Activated T-helper 2 cell treated with anti-CD3 and anti-CD28 coated beads, Interferon-gamma antibody, Interleukin-2, Interleukin-4, amounts not matched to agents 10 μg/mL and 5 μg/mL and 100 μg/mL, durations not matched to agents 14 hours and 24 hours and 36 hours (primary cell): Measurements from ENCODE around the gene CFAP20DC. TPM values are rescaled to one million over a fixed set of nuclear protein-coding genes. Genes with fewer than 3 reads are reported as not detected.
"Not testable (repeated sequence)": the region's sequence is repeated elsewhere in the genome, so short reads cannot be mapped to it uniquely, and the experiment has no call there.

ENCODE experiments used
- DNase-seq: peaks from one replicate; pipeline ENCODE4 v3.0.0; 2021; ENCODE audit warnings: low spot score
- H3K27ac Mint-ChIP-seq: one replicate; pipeline ENCODE4 v1.8.0; 2021; ENCODE audit warnings: mixed read lengths
- H3K27me3 Mint-ChIP-seq: one replicate; pipeline ENCODE4 v1.8.0; 2021; ENCODE audit warnings: low read depth, mixed read lengths
- H3K36me3 Mint-ChIP-seq: one replicate; pipeline ENCODE4 v1.8.0; 2021; ENCODE audit warnings: low read depth, mixed read lengths
- H3K4me1 Mint-ChIP-seq: one replicate; pipeline ENCODE4 v1.8.0; 2021; ENCODE audit warnings: low read depth, mixed read lengths
- H3K4me3 Mint-ChIP-seq: one replicate; pipeline ENCODE4 v1.8.0; 2021; ENCODE audit warnings: low read depth, mild to moderate bottlenecking, moderate library complexity, mixed read lengths
- H3K9me3 Mint-ChIP-seq: one replicate; pipeline ENCODE4 v1.8.0; 2021; ENCODE audit warnings: mixed read lengths
- intact Hi-C: fragments of 100-400 bp; cut with micrococcal nuclease; formaldehyde crosslinking; loops from one replicate; pipeline ENCODE4 v1.15.1; 2023
- total RNA-seq: library from RNA; stranded (reverse); gene quantifications from 2 replicates; pipeline ENCODE4 v1.2.3, GENCODE V29; 2022

Gene CFAP20DC
- total RNA-seq, 1 donor from 2014 or later, result 1.5 TPM

GRCh38 chr3:58839187-58839586, 210.6 kb downstream of the CFAP20DC start:
- H3K27me3 Mint-ChIP-seq, result peaks cover 9% of the 10 kb centered on the region
- intact Hi-C loops, result no loop called here

GRCh38 chr3:58837856-58838255, 212.0 kb downstream of the CFAP20DC start:
- Mint-ChIP-seq H3K9me3 (no peaks in the 10 kb centered on the region), H3K27me3 (peaks cover 9% of the 10 kb centered on the region), H3K36me3 (no peaks in the 10 kb centered on the region), H3K4me3 (no peak overlapping the region), H3K4me1 (no peaks in the 10 kb centered on the region), H3K27ac (no peak overlapping the region)
- no peak for DNase-seq
- intact Hi-C loops, result no loop called here

More at GRCh38 chr3:58839187-58839586, 210.6 kb downstream of the CFAP20DC start:
- H3K9me3 Mint-ChIP-seq, result no peaks in the 10 kb centered on the region
- no peak for DNase-seq
- H3K27ac Mint-ChIP-seq, result no peak overlapping the region
- H3K4me3 Mint-ChIP-seq, result no peak overlapping the region
- no peaks in the 10 kb centered on the region for H3K4me1 Mint-ChIP-seq
- no peaks in the 10 kb centered on the region for H3K36me3 Mint-ChIP-seq

GRCh38 chr3:58837141-58837843, 212.5 kb downstream of the CFAP20DC start:
- Mint-ChIP-seq H3K4me3 (no peak overlapping the region), H3K36me3 (no peaks in the 10 kb centered on the region), H3K27ac (no peak overlapping the region), H3K27me3 (peaks cover 9% of the 10 kb centered on the region), H3K4me1 (no peaks in the 10 kb centered on the region), H3K9me3 (no peaks in the 10 kb centered on the region)
- intact Hi-C loops, result no loop called here
- no peak for DNase-seq

GRCh38 chr3:58835086-58835485, 214.7 kb downstream of the CFAP20DC start:
- H3K36me3 Mint-ChIP-seq, result no peaks in the 10 kb centered on the region
- H3K4me3 Mint-ChIP-seq, result no peak overlapping the region
- no peak overlapping the region for H3K27ac Mint-ChIP-seq
- DNase-seq, result no peak
- peaks cover 9% of the 10 kb centered on the region for H3K27me3 Mint-ChIP-seq
- no peaks in the 10 kb centered on the region for H3K9me3 Mint-ChIP-seq
- H3K4me1 Mint-ChIP-seq, result no peaks in the 10 kb centered on the region
- intact Hi-C loops, result no loop called here

- Mint-ChIP-seq H3K27me3 (peaks cover 14% of the 10 kb centered on the region), H3K4me3 (no peak overlapping the region), H3K9me3 (no peaks in the 10 kb centered on the region), H3K27ac (no peak overlapping the region), H3K36me3 (no peaks in the 10 kb centered on the region), H3K4me1 (no peaks in the 10 kb centered on the region)
- DNase-seq, result no peak
- intact Hi-C loops, result no loop called here
These were observed 216.3 kb downstream of the CFAP20DC start for GRCh38 chr3:58833491-58833890.

- H3K36me3 Mint-ChIP-seq, result no peaks in the 10 kb centered on the region
- no peak overlapping the region for H3K4me3 Mint-ChIP-seq
- intact Hi-C loops, result no loop called here
- peaks cover 7% of the 10 kb centered on the region for H3K27me3 Mint-ChIP-seq
- H3K9me3 Mint-ChIP-seq, result no peaks in the 10 kb centered on the region
- DNase-seq, result no peak
- no peak overlapping the region for H3K27ac Mint-ChIP-seq
- H3K4me1 Mint-ChIP-seq, result no peaks in the 10 kb centered on the region
These were observed 220.4 kb downstream of the CFAP20DC start for GRCh38 chr3:58829321-58830000.

GRCh38 chr3:58824777-58825176, 225.0 kb downstream of the CFAP20DC start:
- Mint-ChIP-seq H3K27ac (no peak overlapping the region), H3K36me3 (no peaks in the 10 kb centered on the region), H3K9me3 (no peaks in the 10 kb centered on the region), H3K4me1 (no peaks in the 10 kb centered on the region), H3K27me3 (peaks cover 7% of the 10 kb centered on the region), H3K4me3 (no peak overlapping the region)
- no peak for DNase-seq
- intact Hi-C loops, result loop anchor here (1.0 kb wide), 1 partner anchor 228 kb away; no protein-coding TSS in a partner anchor

GRCh38 chr3:58824285-58824684, 225.5 kb downstream of the CFAP20DC start:
- DNase-seq, result no peak
- no peak overlapping the region for H3K4me3 Mint-ChIP-seq
- H3K9me3 Mint-ChIP-seq, result no peaks in the 10 kb centered on the region
- H3K27ac Mint-ChIP-seq, result no peak overlapping the region
- H3K27me3 Mint-ChIP-seq, result peaks cover 6% of the 10 kb centered on the region
- no peaks in the 10 kb centered on the region for H3K4me1 Mint-ChIP-seq
- no peaks in the 10 kb centered on the region for H3K36me3 Mint-ChIP-seq
- intact Hi-C loops, result no loop called here

GRCh38 chr3:58806551-58807244, 243.1 kb downstream of the CFAP20DC start:
- H3K27me3 Mint-ChIP-seq, DNase-seq, H3K4me1 Mint-ChIP-seq, H3K36me3 Mint-ChIP-seq, H3K27ac Mint-ChIP-seq, intact Hi-C loops, H3K9me3 Mint-ChIP-seq, H3K4me3 Mint-ChIP-seq: not testable (repeated sequence)

- Mint-ChIP-seq H3K4me3 (no peak overlapping the region), H3K4me1 (no peaks in the 10 kb centered on the region), H3K9me3 (no peaks in the 10 kb centered on the region), H3K36me3 (no peaks in the 10 kb centered on the region), H3K27me3 (peaks cover 3% of the 10 kb centered on the region), H3K27ac (no peak overlapping the region)
- no peak for DNase-seq
- intact Hi-C loops, result no loop called here
These were observed 244.9 kb downstream of the CFAP20DC start for GRCh38 chr3:58804914-58805313.

GRCh38 chr3:58801541-58801940, 248.3 kb downstream of the CFAP20DC start:
- Mint-ChIP-seq H3K27ac (no peak overlapping the region), H3K4me1 (peaks cover 10% of the 10 kb centered on the region), H3K9me3 (no peaks in the 10 kb centered on the region), H3K27me3 (peaks cover 6% of the 10 kb centered on the region), H3K4me3 (no peak overlapping the region), H3K36me3 (no peaks in the 10 kb centered on the region)
- no peak for DNase-seq
- intact Hi-C loops, result no loop called here

GRCh38 chr3:58800940-58801339, 248.9 kb downstream of the CFAP20DC start:
- Mint-ChIP-seq H3K36me3 (no peaks in the 10 kb centered on the region), H3K4me3 (no peak overlapping the region), H3K27ac (no peak overlapping the region), H3K4me1 (peaks cover 10% of the 10 kb centered on the region), H3K9me3 (no peaks in the 10 kb centered on the region), H3K27me3 (peaks cover 8% of the 10 kb centered on the region)
- intact Hi-C loops, result no loop called here
- DNase-seq, result no peak

- H3K36me3 Mint-ChIP-seq, result no peaks in the 10 kb centered on the region
- H3K27me3 Mint-ChIP-seq, result peaks cover 14% of the 10 kb centered on the region
- H3K4me3 Mint-ChIP-seq, result no peak overlapping the region
- intact Hi-C loops, result no loop called here
- no peak for DNase-seq
- no peaks in the 10 kb centered on the region for H3K9me3 Mint-ChIP-seq
- no peak overlapping the region for H3K27ac Mint-ChIP-seq
- H3K4me1 Mint-ChIP-seq, result peaks cover 10% of the 10 kb centered on the region
These were observed 249.8 kb downstream of the CFAP20DC start for GRCh38 chr3:58800032-58800431.
